NK-92 treated with Interleukin-12 subunit alpha and Interleukin-12 subunit beta, amount 100 ng/mL, for 24 hours (cell line): ENCODE results near the gene CERS6.

Experiments used
- DNase-seq: peaks from one replicate; lab custom pipeline; 2025; lab: John Stamatoyannopoulos, UW

The CERS6 gene

GRCh38 chr2:168568476-168569267 lies 112.6 kb downstream of the CERS6 start:
- no peak for DNase-seq

- no peak for DNase-seq
Measured at GRCh38 chr2:168571061-168571460, 115.0 kb downstream of the CERS6 start.

- no peak for DNase-seq
Measured at GRCh38 chr2:168573128-168573903, 117.2 kb downstream of the CERS6 start.

GRCh38 chr2:168574856-168575630 lies 119.0 kb downstream of the CERS6 start:
- DNase-seq: no peak

- no peak for DNase-seq
Measured at GRCh38 chr2:168577885-168578284, 121.8 kb downstream of the CERS6 start.

GRCh38 chr2:168583064-168583709 lies 127.1 kb downstream of the CERS6 start:
- DNase-seq: peak; percentile 4

- DNase-seq: no peak
Measured at GRCh38 chr2:168583710-168584521, 127.8 kb downstream of the CERS6 start.

- no peak for DNase-seq
Measured at GRCh38 chr2:168584911-168585310, 128.8 kb downstream of the CERS6 start.

GRCh38 chr2:168585700-168586099 lies 129.6 kb downstream of the CERS6 start:
- DNase-seq: no peak

GRCh38 chr2:168587307-168587706 lies 131.2 kb downstream of the CERS6 start:
- no peak for DNase-seq

- DNase-seq: no peak
Measured at GRCh38 chr2:168589236-168590211, 133.5 kb downstream of the CERS6 start.

GRCh38 chr2:168592181-168592831 lies 136.2 kb downstream of the CERS6 start:
- DNase-seq: no peak

GRCh38 chr2:168593713-168594112 lies 137.6 kb downstream of the CERS6 start:
- no peak for DNase-seq

- no peak for DNase-seq
Measured at GRCh38 chr2:168594778-168595177, 138.7 kb downstream of the CERS6 start.

- DNase-seq: no peak
Measured at GRCh38 chr2:168596881-168597655, 141.0 kb downstream of the CERS6 start.

GRCh38 chr2:168599738-168600137 lies 143.7 kb downstream of the CERS6 start:
- no peak for DNase-seq

- DNase-seq: no peak
Measured at GRCh38 chr2:168600949-168601348, 144.9 kb downstream of the CERS6 start.

GRCh38 chr2:168601741-168602140 lies 145.7 kb downstream of the CERS6 start:
- no peak for DNase-seq

GRCh38 chr2:168602379-168602778 lies 146.3 kb downstream of the CERS6 start:
- no peak for DNase-seq
